ENCODE results near the gene KISS1.

The KISS1 gene

GRCh38 chr1:204147406-204148383 is 48.6 kb downstream of the KISS1 start:
- H3K4me3 ChIP-seq (replicated peaks; ENCODE audit: low read depth, low read length), result no peak overlapping the region
- no peak for DNase-seq (ENCODE audit: low read depth)
- no peak for TF ChIP-seq CTCF (IDR thresholded peaks at IDR 0.05; ENCODE audit: low read length, missing control alignments)

- no peak for TF ChIP-seq CTCF (IDR thresholded peaks at IDR 0.05; ENCODE audit: low read length, missing control alignments)
- DNase-seq (ENCODE audit: low read depth), result no peak
- no peak overlapping the region for H3K4me3 ChIP-seq (replicated peaks; ENCODE audit: low read depth, low read length)
Measured at GRCh38 chr1:204146965-204147364, 49.3 kb downstream of the KISS1 start.

- no peak overlapping the region for H3K4me3 ChIP-seq (replicated peaks; ENCODE audit: low read depth, low read length)
- TF ChIP-seq CTCF (IDR thresholded peaks at IDR 0.05; ENCODE audit: low read length, missing control alignments), result no peak
- no peak for DNase-seq (ENCODE audit: low read depth)
Measured at GRCh38 chr1:204146309-204146708, 50.0 kb downstream of the KISS1 start.

GRCh38 chr1:204145033-204145504 is 51.2 kb downstream of the KISS1 start:
- H3K4me3 ChIP-seq (replicated peaks; ENCODE audit: low read depth, low read length), result no peak overlapping the region
- DNase-seq (ENCODE audit: low read depth), result no peak
- no peak for TF ChIP-seq CTCF (IDR thresholded peaks at IDR 0.05; ENCODE audit: low read length, missing control alignments)

GRCh38 chr1:204143276-204144041 is 52.8 kb downstream of the KISS1 start:
- DNase-seq (ENCODE audit: low read depth), result no peak
- TF ChIP-seq CTCF (IDR thresholded peaks at IDR 0.05; ENCODE audit: low read length, missing control alignments), result no peak
- H3K4me3 ChIP-seq (replicated peaks; ENCODE audit: low read depth, low read length), result no peak overlapping the region

GRCh38 chr1:204142032-204142974 is 54.0 kb downstream of the KISS1 start:
- H3K4me3 ChIP-seq (replicated peaks; ENCODE audit: low read depth, low read length), result no peak overlapping the region
- DNase-seq (ENCODE audit: low read depth), result no peak
- no peak for TF ChIP-seq CTCF (IDR thresholded peaks at IDR 0.05; ENCODE audit: low read length, missing control alignments)
